ENCODE data around the gene DOK5.

Gene DOK5

DNA sequence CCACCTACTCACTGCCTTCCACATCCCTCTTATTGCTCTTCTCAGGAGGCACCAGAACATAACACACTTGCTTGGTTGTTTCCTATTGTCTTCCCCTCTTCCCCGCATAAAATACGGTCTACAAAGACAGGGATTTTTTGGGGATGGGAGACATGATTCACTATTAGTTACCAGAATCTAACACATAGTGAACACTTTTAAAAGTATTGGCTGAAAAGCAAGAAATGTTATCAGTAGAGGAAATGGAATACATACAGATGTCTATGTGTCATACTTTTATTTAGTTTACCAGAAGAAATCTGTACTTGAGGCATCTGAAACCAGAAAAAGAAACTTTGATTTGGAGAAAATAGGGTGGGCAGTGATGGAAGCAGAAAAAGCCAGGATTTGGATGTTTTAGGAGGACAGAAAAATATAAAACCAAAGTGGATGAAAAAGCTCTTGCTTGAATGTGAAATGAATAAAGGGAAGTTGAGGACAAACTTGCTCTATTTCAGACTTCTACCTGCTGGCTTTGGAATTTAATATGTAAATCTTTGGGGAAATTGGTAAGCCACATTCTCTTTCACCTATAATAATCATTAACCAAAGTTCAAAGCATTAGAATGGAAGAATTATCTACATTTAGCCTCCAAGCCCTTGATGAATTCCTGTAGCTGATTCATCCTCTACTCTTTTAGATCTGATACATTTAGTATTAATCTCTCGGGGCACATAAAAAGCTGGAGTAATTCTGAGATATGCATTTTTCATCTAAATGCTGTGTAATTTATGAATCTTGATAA is 82.6 kb downstream of the DOK5 start:
- no peaks in the 10 kb centered on the region for H3K27me3 ChIP-seq
- H3K4me2 ChIP-seq, result no peak overlapping the region
- no peak for TF ChIP-seq Cebpa-rat (IDR thresholded peaks at IDR 0.05)
- no peak overlapping the region for H3K9ac ChIP-seq
- no peaks in the 10 kb centered on the region for H3K9me3 ChIP-seq (replicated peaks in 1 of 11)
- H3K4me3 ChIP-seq, result no peak overlapping the region
- no peaks in the 10 kb centered on the region for H3K36me3 ChIP-seq
- H3K4me1 ChIP-seq, result no peaks in the 10 kb centered on the region
- H3K27ac ChIP-seq, result no peak overlapping the region
- no peaks in the 10 kb centered on the region for H4K20me1 ChIP-seq

DNA sequence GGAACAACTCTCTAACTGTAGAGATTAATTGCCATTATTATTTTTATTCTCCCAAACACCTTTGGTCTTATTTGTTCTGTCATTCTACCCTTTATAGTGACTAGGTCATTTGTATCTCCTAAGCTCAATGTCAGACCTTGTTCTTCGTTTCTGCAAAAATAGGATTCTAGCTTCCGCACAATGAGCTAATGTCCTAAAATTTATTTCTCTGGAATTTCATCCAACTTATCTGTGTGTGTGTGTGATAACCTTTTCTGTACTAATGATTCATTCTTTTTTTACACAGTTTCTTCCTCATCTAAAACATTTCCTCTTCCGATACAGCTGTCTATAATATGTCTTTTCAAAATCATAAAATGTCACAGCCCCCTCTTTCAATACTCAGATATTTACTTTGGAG is 84.5 kb downstream of the DOK5 start:
- no peak overlapping the region for H3K27ac ChIP-seq
- no peaks in the 10 kb centered on the region for H3K9me3 ChIP-seq (replicated peaks in 1 of 11)
- no peaks in the 10 kb centered on the region for H3K36me3 ChIP-seq
- no peaks in the 10 kb centered on the region for H3K27me3 ChIP-seq
- no peak overlapping the region for H3K4me3 ChIP-seq
- no peak for TF ChIP-seq Cebpa-rat (IDR thresholded peaks at IDR 0.05)
- no peaks in the 10 kb centered on the region for H4K20me1 ChIP-seq
- no peak overlapping the region for H3K9ac ChIP-seq
- no peaks in the 10 kb centered on the region for H3K4me1 ChIP-seq
- H3K4me2 ChIP-seq, result no peak overlapping the region

DNA sequence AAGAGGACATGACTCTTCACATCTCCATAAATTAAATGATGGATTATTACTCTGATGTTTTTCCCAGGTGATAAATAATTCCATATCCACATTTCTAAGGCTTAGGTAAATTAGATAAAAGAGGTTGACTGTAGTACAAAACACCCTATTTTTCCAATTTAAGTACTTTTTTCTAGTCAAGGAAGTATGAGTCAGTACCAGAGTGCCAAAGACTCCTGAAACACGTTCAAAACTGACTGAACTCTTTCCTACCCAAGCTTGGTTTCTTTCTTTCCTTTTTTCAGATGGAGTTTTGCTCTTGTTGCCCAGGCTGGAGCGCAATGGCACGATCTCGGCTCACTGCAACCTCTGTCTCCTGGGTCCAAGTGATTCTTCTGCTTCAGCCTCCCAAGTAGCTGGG is 85.0 kb downstream of the DOK5 start:
- Histone ChIP-seq H4K20me1 (no peaks in the 10 kb centered on the region), H3K27me3 (no peaks in the 10 kb centered on the region), H3K9ac (no peak overlapping the region), H3K9me3 (replicated peaks in 1 of 11) (no peaks in the 10 kb centered on the region), H3K4me2 (no peak overlapping the region), H3K4me3 (no peak overlapping the region), H3K4me1 (no peaks in the 10 kb centered on the region), H3K36me3 (no peaks in the 10 kb centered on the region), H3K27ac (no peak overlapping the region)
- TF ChIP-seq Cebpa-rat (IDR thresholded peaks at IDR 0.05), result no peak

DNA sequence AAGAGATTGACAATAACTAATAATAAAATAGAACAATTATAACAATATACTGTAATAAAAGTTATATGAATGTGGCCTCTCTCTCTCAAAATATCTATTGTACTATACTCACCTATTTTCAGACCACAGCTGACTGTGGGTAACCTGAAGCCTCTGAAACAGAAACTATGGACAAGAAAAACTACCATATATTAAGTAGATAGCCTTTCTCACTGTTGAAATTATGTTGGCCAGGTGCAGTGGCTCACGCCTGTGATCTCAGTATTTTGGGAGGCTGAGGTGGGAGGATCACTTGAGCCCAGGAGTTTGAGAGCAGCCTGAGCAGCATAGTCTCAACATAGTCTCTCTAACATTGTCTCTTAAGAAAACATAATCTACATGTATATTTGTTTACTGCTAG is 89.9 kb downstream of the DOK5 start:
- Histone ChIP-seq H3K27me3 (no peaks in the 10 kb centered on the region), H3K9ac (no peak overlapping the region), H3K4me1 (no peaks in the 10 kb centered on the region), H3K36me3 (no peaks in the 10 kb centered on the region), H3K4me2 (no peak overlapping the region), H4K20me1 (no peaks in the 10 kb centered on the region), H3K4me3 (no peak overlapping the region), H3K9me3 (replicated peaks in 1 of 11) (no peaks in the 10 kb centered on the region), H3K27ac (no peak overlapping the region)
- no peak for TF ChIP-seq Cebpa-rat (IDR thresholded peaks at IDR 0.05)

DNA sequence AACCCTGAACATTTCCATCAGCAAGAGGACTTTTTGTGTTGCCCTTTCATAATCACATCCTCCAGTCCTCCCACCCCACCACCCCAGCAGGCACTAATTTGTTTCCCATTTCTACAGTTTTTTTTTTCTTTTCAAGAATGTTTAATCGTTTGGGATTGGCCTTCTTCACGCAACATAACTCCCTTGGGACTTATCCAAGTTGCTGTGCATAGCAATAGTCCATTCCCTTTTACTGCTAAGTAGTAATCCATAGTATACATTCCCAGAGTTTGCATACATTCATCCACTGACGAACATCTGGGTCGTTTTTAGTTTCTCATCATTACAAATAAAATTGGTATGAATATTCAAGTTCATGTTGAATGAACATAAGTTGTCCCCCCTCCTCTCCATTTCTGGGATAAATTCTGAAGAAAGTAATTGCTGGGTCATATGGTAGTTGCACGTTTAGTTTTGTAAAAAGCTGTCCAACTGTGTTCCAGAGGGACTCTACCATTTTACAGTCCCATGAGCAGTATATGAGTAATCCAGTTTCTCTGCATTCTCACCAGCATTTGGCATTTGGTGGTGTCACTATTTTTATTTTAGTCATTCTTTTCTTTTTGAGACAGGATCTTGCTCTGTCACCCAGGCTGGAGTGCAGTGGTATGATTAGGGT is 90.8 kb downstream of the DOK5 start:
- Histone ChIP-seq H3K9ac (no peak overlapping the region), H3K4me1 (no peaks in the 10 kb centered on the region), H3K4me3 (no peak overlapping the region), H3K27me3 (no peaks in the 10 kb centered on the region), H3K4me2 (no peak overlapping the region), H4K20me1 (no peaks in the 10 kb centered on the region), H3K9me3 (replicated peaks in 1 of 11) (no peaks in the 10 kb centered on the region), H3K27ac (no peak overlapping the region), H3K36me3 (no peaks in the 10 kb centered on the region)
- no peak for TF ChIP-seq Cebpa-rat (IDR thresholded peaks at IDR 0.05)

DNA sequence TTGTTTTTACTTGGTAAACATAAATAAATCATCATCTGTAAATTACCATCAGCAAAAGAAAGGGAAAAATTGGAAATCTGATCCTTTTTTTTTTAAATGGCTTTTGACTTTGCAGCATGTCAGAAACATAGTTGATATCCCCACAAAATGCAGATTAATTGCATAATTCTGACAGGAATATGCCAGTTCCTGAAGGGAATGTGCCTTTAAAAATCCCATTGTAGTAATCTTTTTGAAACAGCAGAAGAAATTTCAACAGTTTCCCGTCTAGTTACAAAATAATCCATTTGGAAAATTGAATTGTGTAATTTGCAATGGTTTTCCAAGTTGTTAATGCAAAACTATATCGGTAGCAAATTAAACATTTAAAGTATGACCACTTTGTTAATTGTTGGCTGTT is 95.2 kb downstream of the DOK5 start:
- Histone ChIP-seq H3K27ac (no peak overlapping the region), H3K9ac (no peak overlapping the region), H3K36me3 (no peaks in the 10 kb centered on the region), H4K20me1 (no peaks in the 10 kb centered on the region), H3K9me3 (replicated peaks in 1 of 11) (no peaks in the 10 kb centered on the region), H3K4me3 (no peak overlapping the region), H3K4me2 (no peak overlapping the region), H3K27me3 (no peaks in the 10 kb centered on the region), H3K4me1 (0 out of 20 replicates have a peak, but pooled peaks cover 0 to 5% (median 0%) of the 10 kb centered on the region in 10 experiments)
- no peak for TF ChIP-seq Cebpa-rat (IDR thresholded peaks at IDR 0.05)

DNA sequence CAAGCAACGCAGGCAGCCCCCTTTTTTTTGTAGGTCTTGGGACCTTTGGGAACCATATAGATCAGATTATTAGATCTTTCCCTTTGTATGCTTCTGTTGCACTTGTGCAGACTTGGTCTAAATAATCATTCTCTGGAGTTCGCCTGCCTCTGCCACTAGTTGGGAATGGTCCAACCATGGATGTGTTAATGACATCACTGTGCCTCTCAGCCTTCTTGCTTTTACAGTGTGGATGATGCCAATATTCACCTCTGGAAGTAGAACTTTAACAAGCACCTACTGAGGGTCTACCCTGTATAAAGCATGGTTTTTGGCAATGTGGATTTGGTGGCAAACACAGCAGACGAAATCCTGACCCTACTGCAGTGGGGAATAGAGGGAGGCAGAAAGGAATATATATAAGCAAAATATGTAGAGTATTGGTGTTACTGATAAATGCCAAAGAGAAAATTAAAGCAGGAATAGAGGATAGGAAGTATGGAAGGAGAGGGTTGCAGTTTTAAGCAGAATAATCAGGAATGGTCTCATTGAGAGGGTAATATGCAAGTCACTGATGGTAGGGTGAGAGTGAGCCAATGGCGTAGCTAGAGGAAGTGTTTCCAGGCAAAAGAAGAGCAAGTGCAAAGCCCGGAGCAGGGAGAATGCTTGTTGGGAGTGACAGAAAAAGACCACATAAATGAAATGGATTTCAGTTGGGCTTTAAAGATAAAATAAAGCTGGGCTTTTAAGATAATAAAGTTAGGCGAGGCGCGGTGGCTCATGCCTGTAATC is 97.5 kb downstream of the DOK5 start:
- H3K4me1 ChIP-seq, result 0 out of 20 replicates have a peak, but pooled peaks cover 0 to 5% (median 0%) of the 10 kb centered on the region in 10 experiments
- H3K27me3 ChIP-seq, result no peaks in the 10 kb centered on the region
- H3K4me2 ChIP-seq, result no peak overlapping the region
- H3K9ac ChIP-seq, result no peak overlapping the region
- no peak for TF ChIP-seq Cebpa-rat (IDR thresholded peaks at IDR 0.05)
- no peaks in the 10 kb centered on the region for H4K20me1 ChIP-seq
- H3K27ac ChIP-seq, result no peak overlapping the region
- H3K9me3 ChIP-seq (replicated peaks in 1 of 11), result no peaks in the 10 kb centered on the region
- H3K4me3 ChIP-seq, result no peak overlapping the region
- H3K36me3 ChIP-seq, result no peaks in the 10 kb centered on the region

DNA sequence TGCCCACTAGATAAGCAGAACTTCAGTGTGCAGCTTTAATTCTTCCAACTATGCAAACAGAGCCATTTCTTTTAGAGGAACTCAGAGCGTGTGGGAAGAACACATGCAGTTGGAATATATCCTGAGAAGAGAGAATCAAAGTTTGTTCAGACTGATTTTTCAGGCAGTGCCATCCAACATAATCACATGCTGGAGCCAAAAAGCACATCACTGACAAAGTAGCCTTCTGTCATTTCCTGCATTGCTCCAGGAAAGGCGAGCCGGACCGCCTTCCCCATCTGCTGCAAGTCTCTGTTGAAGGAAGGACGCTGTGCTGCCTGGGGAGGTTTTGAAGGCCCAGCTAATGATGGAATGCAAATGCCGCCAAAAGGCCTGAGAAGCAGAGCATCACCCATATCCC is 98.4 kb downstream of the DOK5 start:
- Histone ChIP-seq H3K36me3 (no peaks in the 10 kb centered on the region), H3K27ac (no peak overlapping the region), H3K9me3 (replicated peaks in 1 of 11) (no peaks in the 10 kb centered on the region), H3K27me3 (no peaks in the 10 kb centered on the region), H3K4me2 (no peak overlapping the region), H3K4me3 (no peak overlapping the region), H3K9ac (no peak overlapping the region), H4K20me1 (no peaks in the 10 kb centered on the region), H3K4me1 (0 out of 20 replicates have a peak, but pooled peaks cover 0 to 5% (median 0%) of the 10 kb centered on the region in 10 experiments)
- TF ChIP-seq Cebpa-rat (IDR thresholded peaks at IDR 0.05), result no peak

DNA sequence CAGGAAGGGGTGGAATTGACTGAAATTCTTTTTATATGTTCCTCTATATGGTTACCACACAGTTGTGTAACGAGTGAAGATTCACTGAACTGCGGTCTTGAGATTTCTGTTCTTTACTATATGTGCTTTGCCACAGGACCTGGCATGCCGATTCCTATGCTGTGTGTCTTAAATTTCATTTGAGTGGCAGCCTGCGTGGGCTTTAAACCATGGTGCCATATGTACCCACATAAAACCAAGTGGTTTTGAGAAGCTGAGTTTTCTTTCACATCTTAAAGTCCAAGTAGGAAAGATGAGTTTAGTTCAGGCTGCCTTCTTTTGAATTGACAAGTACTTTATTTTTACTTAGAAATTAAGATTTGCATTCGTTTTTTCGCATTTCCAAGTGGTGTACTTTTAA is 101.1 kb downstream of the DOK5 start:
- no peak overlapping the region for H3K9ac ChIP-seq
- no peaks in the 10 kb centered on the region for H3K36me3 ChIP-seq
- no peak overlapping the region for H3K4me3 ChIP-seq
- no peaks in the 10 kb centered on the region for H3K9me3 ChIP-seq (replicated peaks in 1 of 11)
- TF ChIP-seq Cebpa-rat (IDR thresholded peaks at IDR 0.05), result no peak
- H3K4me1 ChIP-seq, result 0 out of 20 replicates have a peak, but pooled peaks cover 0 to 3% (median 0%) of the 10 kb centered on the region in 10 experiments
- no peaks in the 10 kb centered on the region for H3K27me3 ChIP-seq
- no peak overlapping the region for H3K27ac ChIP-seq
- H4K20me1 ChIP-seq, result no peaks in the 10 kb centered on the region
- no peak overlapping the region for H3K4me2 ChIP-seq

Measured in BLaER1 treated with 17β-estradiol and CSF1 and Interleukin-3, amounts not matched to agents 10 nM and 100 nM (cell line).